Measurements from ENCODE around the gene C3orf38. TPM values are rescaled to one million over a fixed set of nuclear protein-coding genes. Genes with fewer than 3 reads are reported as not detected.
"Not testable (repeated sequence)": the region's sequence is repeated elsewhere in the genome, so short reads cannot be mapped to it uniquely, and the experiment has no call there.

The C3orf38 gene
- total RNA-seq, 1 donor from 2014 or later: 40.3 TPM

DNA sequence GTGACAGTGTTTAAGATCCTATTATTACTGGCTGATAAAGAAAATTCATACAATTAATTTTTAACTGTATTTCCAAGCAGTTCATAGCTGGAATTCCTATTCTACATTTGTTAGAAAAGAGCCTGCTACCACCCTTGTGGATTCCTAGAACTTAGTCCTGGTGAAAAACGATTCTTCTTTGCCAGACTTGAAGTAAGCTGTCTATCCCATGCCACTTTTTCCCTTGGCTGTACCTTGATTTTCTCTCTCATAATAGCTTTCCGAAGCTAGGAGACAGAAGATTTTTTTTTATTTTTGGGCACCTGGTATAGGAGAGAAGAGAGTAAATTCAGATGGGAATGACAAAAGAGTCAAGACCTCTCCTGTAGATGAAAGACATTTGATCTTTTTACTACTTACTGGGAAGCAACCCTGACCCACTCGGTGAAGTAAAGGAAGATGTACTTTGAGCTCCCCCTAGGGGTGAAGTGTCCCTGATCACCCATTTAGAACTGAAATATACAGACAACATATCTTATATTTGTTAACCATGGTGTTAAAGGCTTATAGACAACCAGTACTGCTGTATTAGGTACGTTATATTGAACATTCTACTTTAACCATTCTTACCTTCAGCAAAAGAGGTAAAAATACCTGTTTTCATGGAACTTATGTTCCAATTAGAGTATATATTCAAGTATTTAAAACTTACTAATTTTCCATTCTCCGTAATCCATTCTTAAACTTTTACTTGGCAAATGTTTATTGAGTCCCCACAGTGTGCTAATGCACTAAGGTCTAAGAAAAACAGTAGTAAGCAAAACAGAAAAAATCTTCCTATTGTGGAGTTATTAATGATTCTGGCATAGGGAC, 36.2 kb upstream of the C3orf38 start:
- ATAC-seq (ENCODE audit: low read depth) (peak; percentile 89), DNase-seq (no peak)
- ChIA-PET CTCF (interaction anchor here (0.6 to 2.9 kb wide), 20 partner anchors 10 to 854 kb away, joined by 3 to 33 read pairs (median 3); partner anchors contain the start of genes CGGBP1 and ZNF654), POLR2A (interaction anchor here (0.7 to 3.0 kb wide), 2 partner anchors 21 to 55 kb away, joined by 5 to 13 read pairs; partner anchors contain the start of genes CGGBP1 and ZNF654)
- peaks cover 7% of the 10 kb centered on the region for H3K4me1 Mint-ChIP-seq
- H3K27ac Mint-ChIP-seq: no peak overlapping the region
- H3K9me3 Mint-ChIP-seq: no peaks in the 10 kb centered on the region
- H3K27me3 Mint-ChIP-seq: no peaks in the 10 kb centered on the region
- peaks cover 37% of the 10 kb centered on the region for H3K36me3 Mint-ChIP-seq (ENCODE audit: low read depth)
- H3K4me3 Mint-ChIP-seq: no peak overlapping the region
- no peak for TF ChIP-seq CTCF (IDR thresholded peaks at IDR 0.05)
- intact Hi-C loops (cut with micrococcal nuclease): loop anchor here (1.0 to 10.0 kb wide), 7 partner anchors 54 to 851 kb away; partner anchors contain the start of genes CGGBP1 and ZNF654

DNA sequence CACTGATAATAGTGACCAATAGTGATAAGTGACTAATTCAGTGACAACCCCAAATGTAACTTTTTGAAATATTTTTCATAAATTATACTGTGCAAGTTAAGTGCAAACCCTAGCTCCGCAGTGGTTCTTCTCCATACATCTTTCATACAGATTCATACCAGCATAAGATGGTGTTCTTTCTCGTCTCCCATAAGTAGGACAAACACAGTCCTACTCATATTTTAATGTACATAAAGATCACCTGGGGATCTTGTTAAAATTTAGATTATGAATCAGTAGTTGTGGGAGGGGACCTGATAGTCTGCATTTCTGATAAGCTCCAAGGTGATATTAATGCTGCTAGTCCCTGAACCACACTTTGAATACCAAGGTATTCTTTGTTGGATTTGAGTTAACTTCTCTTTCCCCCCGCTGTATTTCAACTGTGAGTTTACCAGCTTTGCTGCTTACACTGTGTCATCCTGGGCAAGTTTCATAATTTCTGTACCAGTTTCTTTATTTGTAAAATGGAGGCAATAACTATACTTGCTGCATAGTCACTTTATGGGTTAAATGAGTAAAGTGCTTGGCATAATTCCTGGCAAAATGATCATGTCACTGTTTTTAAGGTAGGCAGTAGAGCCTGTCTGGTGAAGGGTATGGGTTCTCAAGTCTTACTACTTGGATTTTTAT, 34.7 kb upstream of the C3orf38 start:
- Mint-ChIP-seq H3K27me3 (no peaks in the 10 kb centered on the region), H3K36me3 (ENCODE audit: low read depth) (peaks cover 38% of the 10 kb centered on the region), H3K4me3 (no peak overlapping the region), H3K9me3 (no peaks in the 10 kb centered on the region), H3K27ac (no peak overlapping the region), H3K4me1 (peaks cover 7% of the 10 kb centered on the region)
- intact Hi-C loops (cut with micrococcal nuclease): loop anchor here (5.0 to 10.0 kb wide), 2 partner anchors 560 to 853 kb away; no protein-coding TSS in a partner anchor
- DNase-seq (no peak), ATAC-seq (ENCODE audit: low read depth) (no peak)
- CTCF ChIA-PET: interaction anchor here (1.0 to 2.9 kb wide), 4 partner anchors 10 to 764 kb away, joined by 3 to 23 read pairs (median 4); no protein-coding TSS in a partner anchor
- POLR2A ChIA-PET: interaction anchor here (0.6 to 3.0 kb wide), 2 partner anchors 37 to 56 kb away, joined by 3 to 13 read pairs; partner anchors contain the start of genes CGGBP1 and ZNF654
- no peak for TF ChIP-seq CTCF (IDR thresholded peaks at IDR 0.05)

GRCh38 chr3:88117683-88118082, 32.1 kb upstream of the C3orf38 start:
- Mint-ChIP-seq H3K9me3 (no peaks in the 10 kb centered on the region), H3K36me3 (ENCODE audit: low read depth) (peaks cover 47% of the 10 kb centered on the region), H3K4me3 (no peak overlapping the region), H3K27me3 (no peaks in the 10 kb centered on the region), H3K27ac (no peak overlapping the region), H3K4me1 (peaks cover 9% of the 10 kb centered on the region)
- ATAC-seq (ENCODE audit: low read depth) (no peak), DNase-seq (no peak)
- TF ChIP-seq CTCF (IDR thresholded peaks at IDR 0.05): no peak
- intact Hi-C loops (cut with micrococcal nuclease): loop anchor here (10.0 kb wide), 1 partner anchor 563 kb away; no protein-coding TSS in a partner anchor
- CTCF ChIA-PET: no interaction called here
- POLR2A ChIA-PET: no interaction called here

- H3K9me3 Mint-ChIP-seq; POLR2A ChIA-PET; H3K27me3 Mint-ChIP-seq; H3K4me3 Mint-ChIP-seq; H3K4me1 Mint-ChIP-seq; DNase-seq; ATAC-seq (ENCODE audit: low read depth); H3K27ac Mint-ChIP-seq; CTCF ChIA-PET: not testable (repeated sequence)
- intact Hi-C loops (cut with micrococcal nuclease): loop anchor here (10.0 kb wide), 1 partner anchor 564 kb away; no protein-coding TSS in a partner anchor
- H3K36me3 Mint-ChIP-seq (ENCODE audit: low read depth): peaks cover 44% of the 10 kb centered on the region
Observed at GRCh38 chr3:88118603-88119002, 31.2 kb upstream of the C3orf38 start.

- no peaks in the 10 kb centered on the region for H3K27me3 Mint-ChIP-seq
- ChIA-PET POLR2A (no interaction called here), CTCF (interaction anchor here (0.7 kb wide), 1 partner anchor 11 kb away, joined by 3 read pairs; no protein-coding TSS in a partner anchor)
- H3K36me3 Mint-ChIP-seq (ENCODE audit: low read depth): peaks cover 14% of the 10 kb centered on the region
- DNase-seq (no peak), ATAC-seq (ENCODE audit: low read depth) (no peak)
- no peak for TF ChIP-seq CTCF (IDR thresholded peaks at IDR 0.05)
- H3K4me3 Mint-ChIP-seq: no peak overlapping the region
- H3K27ac Mint-ChIP-seq: no peak overlapping the region
- H3K9me3 Mint-ChIP-seq: no peaks in the 10 kb centered on the region
- intact Hi-C loops (cut with micrococcal nuclease): no loop called here
- H3K4me1 Mint-ChIP-seq: peaks cover 2% of the 10 kb centered on the region
Observed at GRCh38 chr3:88123526-88123925, 26.2 kb upstream of the C3orf38 start.
